HG02885 (cell line): ENCODE measurements around the gene NOD2.

ENCODE experiments used
- ATAC-seq: cut with Tn5 transposase; IDR thresholded peaks from one replicate; pipeline ENCODE4 v1.9.1; 2021; ENCODE audit warnings: mild to moderate bottlenecking; ENCODE audit not compliant: unreplicated experiment, poor library complexity

Gene NOD2

GRCh38 chr16:50690177-50690576 lies 3.2 kb upstream of the NOD2 start:
- peak; percentile 43 for ATAC-seq

- no peak for ATAC-seq
Observed at GRCh38 chr16:50692644-50692998, 785 bp upstream of the NOD2 start.

DNA sequence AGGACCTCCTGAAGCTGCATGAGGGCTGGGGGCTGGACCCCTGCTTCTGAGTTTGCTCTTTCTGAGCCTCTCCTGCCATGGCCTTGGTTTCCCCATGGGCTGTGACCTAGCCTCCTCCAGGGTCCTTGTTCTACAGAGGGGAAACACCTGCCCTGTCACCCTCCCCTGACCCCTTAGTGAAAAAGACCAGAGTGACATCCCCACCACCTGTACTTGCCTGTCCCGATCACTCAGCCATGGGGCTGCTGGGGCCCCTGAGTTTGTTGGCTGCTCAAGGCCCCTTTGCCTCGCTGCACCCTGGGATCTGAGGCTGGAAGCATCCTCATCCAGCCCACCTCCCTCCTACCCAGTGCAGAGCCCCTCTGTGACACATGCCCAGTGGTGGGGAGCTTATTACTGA lies 800 bp downstream of the NOD2 start:
- no peak for ATAC-seq

GRCh38 chr16:50695017-50696000 lies 1.9 kb downstream of the NOD2 start:
- ATAC-seq: no peak

- ATAC-seq: no peak
Observed at GRCh38 chr16:50696126-50696525, 2.7 kb downstream of the NOD2 start.

- peak; percentile 56 for ATAC-seq
Observed at GRCh38 chr16:50696575-50697420, 3.4 kb downstream of the NOD2 start.

GRCh38 chr16:50697421-50697715 lies 4.0 kb downstream of the NOD2 start:
- no peak for ATAC-seq

DNA sequence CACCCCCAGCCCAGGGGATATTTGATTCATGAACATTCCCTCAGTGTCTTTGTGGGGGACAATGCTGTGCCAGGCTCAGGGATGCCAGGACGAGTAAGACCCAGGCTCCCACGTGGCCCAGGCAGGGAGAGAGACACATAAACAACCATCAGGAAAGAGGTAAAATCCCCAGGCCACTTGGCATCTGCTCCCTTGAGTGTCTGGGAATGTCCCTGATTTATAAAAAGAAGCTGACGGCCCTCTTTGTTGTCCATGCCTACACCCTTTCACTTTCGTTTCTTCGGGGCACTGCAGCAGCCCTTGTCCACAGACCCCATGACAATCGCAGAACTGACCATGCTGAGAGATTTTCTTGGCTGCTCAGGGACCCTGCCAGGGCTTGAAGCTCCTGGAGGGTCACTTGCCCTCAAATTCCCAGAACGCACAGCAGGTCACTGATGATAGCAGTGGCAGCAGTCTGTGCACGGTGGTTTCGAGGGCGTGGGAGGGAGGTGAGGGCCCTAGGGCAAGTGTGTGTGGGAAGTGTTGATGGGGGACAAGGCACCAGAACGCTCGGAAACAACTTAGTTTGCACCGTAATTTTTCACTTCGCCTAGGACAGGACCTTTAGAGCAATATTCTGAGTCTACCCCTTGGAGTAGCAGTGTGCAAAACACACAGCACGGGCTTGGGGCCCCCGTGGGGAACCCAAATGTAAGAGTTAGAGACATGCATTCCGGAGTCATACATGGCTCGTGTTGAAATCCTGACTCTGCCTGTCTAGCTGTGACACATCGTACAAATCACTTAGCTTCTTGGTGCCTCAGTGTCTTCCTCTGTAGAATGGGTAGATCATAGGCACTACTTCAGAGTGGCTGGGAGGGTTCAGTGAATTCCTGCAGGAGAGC lies 4.7 kb downstream of the NOD2 start:
- ATAC-seq: peak; percentile 59

GRCh38 chr16:50699326-50700159 lies 6.1 kb downstream of the NOD2 start:
- ATAC-seq: no peak

DNA sequence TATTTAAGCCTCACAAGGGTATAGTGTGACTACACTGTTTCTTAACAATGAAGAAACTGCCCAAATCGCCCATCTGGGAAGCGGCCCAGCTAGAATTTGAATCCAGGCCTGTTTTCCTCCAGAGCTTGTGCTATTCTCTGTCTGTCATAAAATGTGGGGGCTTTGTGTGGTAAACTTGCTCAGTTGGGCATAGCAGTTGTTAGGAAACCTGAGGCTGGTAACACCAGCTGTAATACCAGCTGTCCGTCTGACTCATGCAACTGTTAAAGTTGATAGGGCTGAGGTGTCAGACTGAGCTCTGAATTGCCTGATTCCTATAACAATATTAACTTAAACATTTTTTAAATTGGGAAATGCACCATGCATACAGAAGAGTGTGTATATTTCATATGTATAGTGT lies 9.3 kb downstream of the NOD2 start:
- ATAC-seq: no peak

DNA sequence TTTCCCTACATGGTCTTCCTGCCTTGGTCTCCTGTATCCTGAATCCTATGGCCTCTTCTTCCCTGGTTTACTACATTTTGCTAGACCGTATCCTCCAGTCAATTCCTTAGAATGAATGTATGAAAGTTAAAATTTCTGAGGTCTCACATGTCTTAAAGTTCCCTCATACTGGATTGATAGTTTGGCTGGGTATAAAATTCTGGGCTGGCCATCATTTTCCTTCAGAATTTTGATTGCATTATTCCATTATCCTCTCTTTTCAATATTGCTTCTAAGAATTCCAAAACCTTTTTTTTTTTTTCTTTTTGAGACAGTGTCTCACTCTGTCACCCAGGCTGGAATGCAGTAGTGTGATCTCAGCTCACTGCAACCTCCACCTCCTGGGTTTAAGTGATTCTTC lies 10.8 kb downstream of the NOD2 start:
- ATAC-seq: no peak

DNA sequence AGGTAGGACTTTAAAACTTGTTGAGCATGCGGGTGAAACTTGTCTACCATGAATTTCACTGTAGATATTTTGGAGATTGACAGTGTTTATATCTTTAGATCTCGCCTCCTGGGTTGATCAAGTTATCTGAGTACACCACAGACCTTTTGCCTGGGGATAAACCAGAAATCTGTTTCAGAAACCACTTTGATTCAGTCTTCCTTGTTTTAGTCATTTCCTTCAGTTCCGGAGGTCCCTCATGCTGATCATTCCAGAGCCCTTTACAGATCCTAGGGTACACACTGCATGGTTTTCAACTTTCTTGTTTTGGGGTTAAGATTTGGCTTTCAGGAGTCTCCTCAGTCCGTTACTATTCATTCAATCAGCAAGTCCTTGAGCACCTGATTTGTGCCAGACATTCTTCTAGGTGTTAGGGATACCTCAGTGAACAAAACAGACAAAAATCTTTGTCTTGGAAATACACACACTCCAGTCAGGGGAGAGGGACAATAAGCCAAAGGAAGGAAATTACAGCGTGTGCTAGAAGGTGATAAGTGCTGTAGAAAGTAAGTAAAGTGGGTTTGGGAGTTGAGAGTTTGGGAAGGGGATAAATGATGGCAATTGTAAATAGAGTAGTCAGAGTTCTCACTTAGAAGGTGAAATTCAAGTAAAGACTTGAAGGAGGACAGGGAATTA lies 12.2 kb downstream of the NOD2 start:
- ATAC-seq: no peak

- ATAC-seq: no peak
Observed at GRCh38 chr16:50706250-50706649, 12.8 kb downstream of the NOD2 start.

GRCh38 chr16:50708373-50709060 lies 15.1 kb downstream of the NOD2 start:
- no peak for ATAC-seq

GRCh38 chr16:50709061-50709684 lies 15.8 kb downstream of the NOD2 start:
- ATAC-seq: no peak

- no peak for ATAC-seq
Observed at GRCh38 chr16:50709980-50710379, 16.6 kb downstream of the NOD2 start.

- no peak for ATAC-seq
Observed at GRCh38 chr16:50711040-50711439, 17.6 kb downstream of the NOD2 start.
